Inferior parietal cortex (tissue), 1 donor: ENCODE measurements around the gene RBM47.
"Not testable (repeated sequence)": the region's sequence is repeated elsewhere in the genome, so short reads cannot be mapped to it uniquely, and the experiment has no call there.

Experiments
- DNase-seq: peaks from one replicate; pipeline ENCODE4 v3.0.0-alpha.2; 2016; ENCODE audit errors: extremely low spot score

RBM47 gene

GRCh38 chr4:40412388-40412787, 217.3 kb downstream of the RBM47 start:
- no peak for DNase-seq

- no peak for DNase-seq
Measured at GRCh38 chr4:40409835-40410234, 219.8 kb downstream of the RBM47 start.

GRCh38 chr4:40407468-40407867, 222.2 kb downstream of the RBM47 start:
- not testable (repeated sequence) for DNase-seq

DNA sequence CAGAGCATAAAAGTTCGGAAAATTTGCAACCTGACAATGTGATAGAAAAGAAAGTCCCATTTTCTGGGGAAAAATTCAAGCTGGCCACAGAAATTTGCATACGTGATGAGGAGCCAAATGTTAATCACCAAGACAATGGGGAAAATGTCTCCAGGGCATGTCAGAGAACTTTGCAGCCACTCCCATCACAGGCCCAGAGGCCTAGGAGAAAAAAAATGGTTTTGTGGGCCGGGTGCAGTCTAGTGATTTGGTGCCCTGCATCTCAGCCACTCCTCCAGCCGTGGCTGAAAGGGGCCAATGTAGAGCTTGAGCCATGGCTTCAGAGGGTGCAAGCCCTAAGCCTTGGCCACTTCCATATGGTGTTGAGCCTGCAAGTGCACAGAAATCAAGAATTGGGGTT, 223.3 kb downstream of the RBM47 start:
- DNase-seq, result no peak

GRCh38 chr4:40405193-40405592, 224.5 kb downstream of the RBM47 start:
- no peak for DNase-seq

GRCh38 chr4:40403081-40403480, 226.6 kb downstream of the RBM47 start:
- DNase-seq, result no peak

- no peak for DNase-seq
Measured at GRCh38 chr4:40402556-40402955, 227.1 kb downstream of the RBM47 start.

DNA sequence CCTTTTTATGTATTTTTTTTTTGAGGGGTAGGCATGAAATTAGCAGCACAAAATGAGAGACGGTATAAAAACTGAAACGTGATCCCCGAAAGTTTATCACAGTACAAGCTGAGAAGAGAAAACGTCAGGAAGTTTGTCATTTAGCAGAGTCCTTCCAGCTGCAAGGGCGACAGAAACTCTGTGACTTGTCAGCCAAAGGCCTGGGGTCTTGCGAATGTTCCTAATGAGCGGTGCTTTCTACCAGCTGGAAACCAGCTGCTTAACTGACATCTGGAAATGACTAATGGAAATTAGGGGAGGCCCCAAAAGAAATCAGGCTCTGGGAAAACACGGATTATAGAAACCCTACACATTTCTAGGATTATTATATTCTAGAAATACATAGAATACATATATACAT, 228.0 kb downstream of the RBM47 start:
- DNase-seq, result no peak

- no peak for DNase-seq
Measured at GRCh38 chr4:40401096-40401495, 228.6 kb downstream of the RBM47 start.

- no peak for DNase-seq
Measured at GRCh38 chr4:40399578-40399977, 230.1 kb downstream of the RBM47 start.

- no peak for DNase-seq
Measured at GRCh38 chr4:40395908-40396793, 233.5 kb downstream of the RBM47 start.

DNA sequence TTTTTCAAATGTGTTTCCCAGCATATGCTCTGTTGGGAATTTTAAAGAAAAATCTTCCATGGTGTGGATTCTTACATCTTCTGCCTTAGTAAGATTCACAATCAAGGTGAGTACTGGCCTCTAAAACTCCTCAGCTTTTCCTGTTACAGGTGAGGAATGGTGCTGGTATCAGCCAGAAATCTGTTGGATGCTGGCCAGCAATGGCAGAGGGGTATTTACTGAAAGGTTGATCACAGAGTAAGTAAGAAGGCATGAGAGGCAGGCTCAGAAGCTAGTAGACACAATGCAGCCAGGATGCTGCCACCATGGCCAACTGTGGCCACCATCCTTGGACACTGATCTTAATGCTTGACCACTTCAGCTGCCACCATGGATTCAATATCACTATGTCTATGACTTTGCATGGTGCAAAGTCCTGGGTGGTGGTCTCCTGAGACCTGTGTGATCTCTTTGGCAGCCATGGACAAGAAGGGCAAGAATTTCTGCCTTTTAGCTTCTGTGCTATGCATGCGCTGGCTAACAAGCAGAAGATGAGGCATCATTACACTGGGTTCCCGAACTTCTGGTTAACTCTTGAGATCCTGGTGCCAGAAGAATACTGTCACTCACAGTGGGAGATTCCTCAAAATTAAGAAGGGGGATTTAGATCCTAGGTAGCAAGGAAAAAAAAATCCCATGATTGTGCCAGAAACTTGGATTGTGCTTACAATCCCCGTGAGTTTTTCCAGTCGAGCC, 234.3 kb downstream of the RBM47 start:
- no peak for DNase-seq

- DNase-seq, result no peak
Measured at GRCh38 chr4:40394236-40394635, 235.4 kb downstream of the RBM47 start.

GRCh38 chr4:40392241-40392640, 237.4 kb downstream of the RBM47 start:
- DNase-seq, result not testable (repeated sequence)

- no peak for DNase-seq
Measured at GRCh38 chr4:40389986-40390385, 239.7 kb downstream of the RBM47 start.

DNA sequence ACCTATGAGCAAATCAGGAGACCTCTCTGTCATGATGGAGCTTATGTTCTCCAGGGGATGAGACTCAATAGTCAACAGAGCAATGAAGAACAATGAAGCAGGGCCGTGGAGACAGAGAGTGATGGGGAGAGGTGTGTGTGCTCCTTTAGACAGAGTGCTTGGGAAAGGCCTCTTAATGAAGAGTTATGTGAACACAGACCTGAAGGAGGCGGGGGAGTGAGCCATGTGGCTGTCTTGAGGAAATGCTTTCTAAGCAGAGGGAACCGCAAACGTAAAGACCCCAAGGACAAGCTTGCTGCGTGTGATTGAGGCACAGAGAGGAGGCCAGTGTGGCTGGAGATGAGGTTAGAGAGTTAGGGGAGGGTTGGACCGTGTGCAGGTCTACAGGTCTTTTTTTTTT, 241.4 kb downstream of the RBM47 start:
- no peak for DNase-seq

DNA sequence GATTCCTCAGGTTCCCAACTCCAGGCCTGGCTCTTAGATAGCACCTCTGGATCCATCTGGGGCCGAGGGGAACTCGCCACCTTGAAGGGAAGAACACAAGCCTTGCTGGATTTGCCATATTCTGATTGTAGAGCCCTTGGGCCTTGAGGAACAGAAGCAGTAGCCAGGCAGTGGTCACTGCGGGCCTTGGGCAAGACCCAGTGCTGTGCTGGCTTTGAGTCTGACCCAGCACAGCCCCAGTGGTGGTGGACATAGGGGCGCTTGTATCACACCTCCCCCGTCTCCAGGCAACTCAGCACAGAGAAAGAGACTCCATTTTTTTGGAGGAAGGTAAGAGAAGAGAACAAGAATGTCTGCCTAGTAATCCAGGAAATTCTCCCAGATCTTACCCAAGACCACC, 249.0 kb downstream of the RBM47 start:
- DNase-seq, result no peak

- no peak for DNase-seq
Measured at GRCh38 chr4:40379248-40379647, 250.4 kb downstream of the RBM47 start.

DNA sequence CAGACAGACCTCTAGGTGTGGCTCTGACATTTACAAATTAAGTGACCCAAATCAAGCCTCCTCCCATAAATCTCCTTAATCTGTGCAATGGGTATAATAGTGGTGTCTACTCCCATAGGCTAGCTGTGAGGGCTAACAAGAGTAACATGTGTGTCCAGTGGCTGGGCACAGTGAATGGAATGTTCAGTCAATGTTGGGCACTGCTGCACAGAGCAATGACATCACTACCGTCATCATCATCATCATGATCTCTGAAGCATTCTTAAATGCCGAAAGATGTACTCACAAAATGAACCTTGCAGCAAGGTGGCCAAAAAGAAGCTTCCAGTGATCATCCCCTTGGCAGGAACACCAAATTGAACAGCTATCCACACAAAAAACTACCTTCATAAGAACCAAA, 251.0 kb downstream of the RBM47 start:
- DNase-seq, result no peak

DNA sequence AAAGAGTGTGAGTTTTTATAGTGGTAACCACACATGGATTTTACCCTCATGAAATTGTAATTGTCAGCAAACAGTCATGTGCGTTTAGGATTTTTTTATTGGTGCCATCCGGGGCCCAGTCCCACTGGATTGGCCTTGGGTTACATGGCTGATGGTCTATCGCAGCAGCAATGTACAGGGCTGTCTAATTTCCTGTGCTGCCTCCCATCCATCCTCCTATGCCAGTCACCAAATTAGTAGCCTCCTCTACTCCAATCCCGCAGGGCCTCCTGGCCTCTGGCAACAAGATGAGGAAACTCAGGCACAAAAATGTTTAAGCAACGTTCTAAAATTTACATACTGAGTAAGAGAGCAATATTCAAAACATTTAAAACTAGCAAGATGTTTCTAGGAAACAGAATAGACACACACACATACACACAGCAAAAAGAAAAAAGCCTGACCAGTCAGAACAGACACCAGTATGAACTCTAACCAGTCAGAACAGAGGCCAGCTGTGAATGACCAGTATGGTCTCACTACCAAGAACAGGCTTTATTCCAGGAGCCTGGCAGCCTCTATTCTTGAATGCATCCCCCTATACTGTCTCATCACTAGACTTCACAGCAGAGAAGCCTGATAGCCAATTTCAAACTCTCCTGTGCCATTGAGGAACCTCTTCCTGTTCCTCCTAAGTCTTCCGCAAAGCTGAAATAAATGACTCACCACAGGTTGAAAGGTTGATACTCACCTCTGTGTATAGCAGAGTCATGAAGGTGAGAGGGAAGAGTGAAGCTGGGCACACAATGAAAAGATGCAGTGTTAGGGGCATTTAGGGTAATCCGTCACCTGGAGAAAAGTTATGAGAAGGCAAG, 251.9 kb downstream of the RBM47 start:
- no peak for DNase-seq

DNA sequence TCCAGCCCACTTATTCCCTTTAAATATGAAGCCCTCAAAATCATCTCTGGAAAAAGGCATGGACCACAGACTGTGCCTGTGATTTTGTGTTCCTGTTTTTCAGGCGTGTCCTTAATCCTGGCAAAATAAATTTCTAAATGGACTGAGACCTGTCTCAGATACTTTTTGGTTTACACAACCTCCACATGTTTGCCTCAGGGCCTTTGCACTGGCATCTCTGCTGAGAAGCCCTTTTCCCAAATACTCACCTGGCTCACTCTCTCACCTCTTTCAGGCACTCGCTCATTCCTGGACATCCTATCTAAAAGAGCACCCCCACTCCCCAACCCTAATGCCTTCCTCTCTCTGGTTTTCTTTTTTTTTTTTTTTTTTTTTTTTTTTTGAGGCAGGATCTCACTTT, 254.0 kb downstream of the RBM47 start:
- DNase-seq, result no peak

- DNase-seq, result no peak
Measured at GRCh38 chr4:40375095-40375494, 254.6 kb downstream of the RBM47 start.
